SH-SY5Y (cell line): ENCODE data around the gene NAGLU.

ENCODE experiments used
- GATA2 ChIP-seq: IDR thresholded peaks from 2 replicates; pipeline ENCODE4 v1.6.1; 2011; ENCODE audit warnings: mild to moderate bottlenecking, low read depth, low read length
- GATA3 ChIP-seq: IDR thresholded peaks from 2 replicates; pipeline ENCODE4 v1.6.1; 2011; ENCODE audit warnings: low read depth, mild to moderate bottlenecking, low read length, moderate library complexity

DNA sequence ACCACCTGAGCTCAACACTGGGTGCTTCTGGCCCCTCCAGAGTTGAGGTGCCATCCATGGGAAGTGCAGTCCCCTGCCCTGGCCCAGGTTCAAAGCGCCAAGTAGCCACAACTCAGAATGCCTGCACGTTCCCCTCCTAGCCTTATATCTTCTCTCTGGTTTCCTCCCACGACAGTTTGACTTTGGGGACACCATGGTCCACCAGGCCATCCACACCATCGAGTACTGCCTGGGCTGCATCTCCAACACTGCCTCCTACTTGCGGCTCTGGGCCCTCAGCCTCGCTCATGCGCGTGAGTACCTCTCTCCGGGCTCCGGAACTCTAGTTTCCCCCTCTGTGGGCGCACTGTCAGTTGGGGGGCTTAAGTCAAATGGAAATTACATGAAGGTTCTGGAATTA, 22.4 kb upstream of the NAGLU start:
- TF ChIP-seq GATA3 (no peak), GATA2 (no peak)
